Heart left ventricle (tissue), 16 donors: ENCODE results near the gene RYR3. TPM values are rescaled to one million over a fixed set of nuclear protein-coding genes. Genes with fewer than 3 reads are reported as not detected.

Experiments
- ATAC-seq, 4 donors: fragments of 200-7000 bp; cut with Tn5 transposase; one replicate each; pipeline ENCODE4 v1.9.1; 2020 to 2022; ENCODE audit warnings: moderate library complexity in 4 of 4, mild to moderate bottlenecking in 3 of 4, moderate number of reproducible peaks in 1 of 4
- DNase-seq, 5 donors: peaks; one replicate each; pipeline ENCODE4 v3.0.0-alpha.2; 2020
- H3K27ac ChIP-seq, 12 donors: fragments of 200-600 bp; sonication (generic) in 4 of 12; one replicate each; pipeline versions ENCODE4 v1.5.0 to v1.8.0; 2016 to 2022; ENCODE audit warnings: mild to moderate bottlenecking in 2 of 12
- H3K27me3 ChIP-seq, 9 donors: fragments of 200-600 bp; sonication (generic) in 2 of 9; one replicate each; pipeline versions ENCODE4 v1.5.1 to v1.8.0; 2016 to 2022; ENCODE audit warnings: mild to moderate bottlenecking in 3 of 9
- H3K36me3 ChIP-seq, 9 donors: fragments of 200-600 bp; sonication (generic) in 2 of 9; one replicate each; pipeline versions ENCODE4 v1.5.0 to v1.8.0; 2018 to 2022; ENCODE audit warnings: mild to moderate bottlenecking in 2 of 9
- H3K4me1 ChIP-seq, 12 donors: fragments of 200-600 bp; sonication (generic) in 4 of 12; one replicate each; pipeline versions ENCODE4 v1.5.0 to v1.8.0; 2016 to 2022; ENCODE audit warnings: mild to moderate bottlenecking in 3 of 12
- H3K4me3 ChIP-seq, 12 donors: fragments of 200-600 bp; sonication (generic) in 4 of 12; one replicate each; pipeline versions ENCODE4 v1.5.0 to v1.8.0; 2017 to 2022; ENCODE audit warnings: mild to moderate bottlenecking in 9 of 12, moderate library complexity in 4 of 12
- H3K9me3 ChIP-seq, 12 donors: fragments of 200-600 bp; sonication (generic) in 4 of 12; one replicate each; pipeline versions ENCODE4 v1.5.0 to v1.8.0; 2016 to 2022; ENCODE audit warnings: mild to moderate bottlenecking in 1 of 12
- CTCF ChIP-seq, 12 donors: fragments of 200-600 bp; sonication (generic) in 4 of 12; IDR thresholded peaks; one replicate each; pipeline versions ENCODE4 v1.5.0 to v1.8.0; 2018 to 2022; ENCODE audit warnings: antibody characterized with exemption in 12 of 12, mild to moderate bottlenecking in 5 of 12
- POLR2A ChIP-seq, 2 donors: fragments of 450-650 bp; IDR thresholded peaks; one replicate each; pipeline ENCODE4 v1.6.1; 2017; ENCODE audit warnings: antibody characterized with exemption in 2 of 2, mild to moderate bottlenecking in 2 of 2, moderate library complexity in 2 of 2
- WGBS, 4 donors: extraction: QIAGEN DNeasy Blood & Tissue Kit in 2 of 4; methylation state at CpG; one replicate each; pipeline versions ENCODE4 v1.1.5 to v1.1.7; 2013 to 2018; 5-methylcytosine and 5-hydroxymethylcytosine counted together
- intact Hi-C, 10 donors: fragments of 100-400 bp; cut with DNase I; formaldehyde crosslinking; loops; one replicate each; pipeline versions ENCODE4 v1.11.1 to v1.14.2; 2022
- polyA plus RNA-seq, 2 donors: library from polyadenylated mRNA; stranded (reverse); fragments of 200-250 nt; gene quantifications; one replicate each; pipeline ENCODE4 v1.2.3, GENCODE V29; 2013
- total RNA-seq, 9 donors: library from RNA; depleted of rRNA in 2 of 9; stranded (reverse); fragments of >200 nt in 2 of 9; fragmentation: NEBNext Ultra II Directional in 3 of 9; extraction: Animal tissue kit (Norgen Biotek cat#: 25700) in 3 of 9; gene quantifications; one replicate each; pipeline versions ENCODE4 v1.1.0 to v1.2.4, GENCODE V29; 2016 to 2023
- donor health status: ischemic (EF 13 %, LVEDD 7.1; RV severe dilation, severe dysfunction).
- donor health status: healthy with polysubstance abuse.
- donor health status: DM: no; HTN: yes; CAD: no.
- donor health status: DM: no; HTN: no; CAD: no.
- donor health status: ischemic (EF 25% LVEDD 6.9; RV normal size, moderate dysfunction).
- donor health status: ischemic (EF 25% LVEDD 5.7; RV mildly dilated, moderate dysfunction).
- donor health status: healthy.
- donor health status: DM: yes; HTN: yes; CAD: no.
- donor health status: ischemic (EF 35%, LVEDD 5.7; RV mildly dilated, moderate dysfunction).
- donor health status: nonischemic (EF 11% LVEDD 7.7; RV severe dilation, severe dysfunction).
- donor health status: DM: yes; HTN: yes; CAD: no.
- donor health status: PGD.
- donor health status: ischemic (EF 29% LVEDD 5.4; RV normal size, mild dysfunction).
- donor health status: nonischemic (EF 23%, LVEDD 6.1; RV moderate dilation, normal function).

The RYR3 gene
- total and polyA plus RNA-seq, 11 donors, result 0.01 to 0.35 (median 0.23) TPM; not detected in 2

GRCh38 chr15:33393546-33393945, 82.8 kb downstream of the RYR3 start:
- Histone ChIP-seq H3K36me3 (no peaks in the 10 kb centered on the region), H3K4me3 (no peak overlapping the region), H3K4me1 (no peaks in the 10 kb centered on the region), H3K27me3 (no peaks in the 10 kb centered on the region), H3K27ac (no peak overlapping the region), H3K9me3 (no peaks in the 10 kb centered on the region)
- intact Hi-C loops, result no loop called here
- ATAC-seq (no peak), DNase-seq (no peak)
- TF ChIP-seq CTCF (IDR thresholded peaks at IDR 0.05) (no peak), POLR2A (IDR thresholded peaks at IDR 0.05) (no peak)
- WGBS, 4 donors, result 67 to 82% (median 78%) methylated on average over 6 of the region's 6 CpGs

GRCh38 chr15:33395321-33395720, 84.6 kb downstream of the RYR3 start:
- DNase-seq, result no peak
- intact Hi-C loops, result no loop called here
- WGBS, 4 donors, result 55 to 64% (median 58%) methylated on average over 7 of the region's 7 CpGs

GRCh38 chr15:33395846-33396245, 85.1 kb downstream of the RYR3 start:
- ATAC-seq, result no peak
- no peak for DNase-seq
- no peak for TF ChIP-seq POLR2A (IDR thresholded peaks at IDR 0.05)
- TF ChIP-seq CTCF (IDR thresholded peaks at IDR 0.05), result no peak
- intact Hi-C loops, result no loop called here
- H3K4me3 ChIP-seq, result no peak overlapping the region
- no peaks in the 10 kb centered on the region for H3K36me3 ChIP-seq
- no peaks in the 10 kb centered on the region for H3K4me1 ChIP-seq
- no peak overlapping the region for H3K27ac ChIP-seq
- no peaks in the 10 kb centered on the region for H3K9me3 ChIP-seq
- H3K27me3 ChIP-seq, result no peaks in the 10 kb centered on the region
- 48 to 63% (median 54%) methylated on average over 7 of the region's 7 CpGs for WGBS, 4 donors

More at GRCh38 chr15:33395321-33395720, 84.6 kb downstream of the RYR3 start:
- no peaks in the 10 kb centered on the region for H3K27me3 ChIP-seq
- no peaks in the 10 kb centered on the region for H3K9me3 ChIP-seq
- no peaks in the 10 kb centered on the region for H3K4me1 ChIP-seq
- ATAC-seq, result no peak
- H3K36me3 ChIP-seq, result no peaks in the 10 kb centered on the region
- no peak overlapping the region for H3K4me3 ChIP-seq
- no peak overlapping the region for H3K27ac ChIP-seq
- TF ChIP-seq POLR2A (IDR thresholded peaks at IDR 0.05) (no peak), CTCF (IDR thresholded peaks at IDR 0.05) (no peak)

GRCh38 chr15:33396475-33396874, 85.7 kb downstream of the RYR3 start:
- intact Hi-C loops, result no loop called here
- no peaks in the 10 kb centered on the region for H3K4me1 ChIP-seq
- H3K36me3 ChIP-seq, result no peaks in the 10 kb centered on the region
- 48 to 52% (median 51%) methylated on average over 2 of the region's 2 CpGs for WGBS, 4 donors
- no peaks in the 10 kb centered on the region for H3K27me3 ChIP-seq
- no peaks in the 10 kb centered on the region for H3K9me3 ChIP-seq
- no peak for DNase-seq
- no peak for ATAC-seq
- no peak overlapping the region for H3K27ac ChIP-seq
- no peak overlapping the region for H3K4me3 ChIP-seq
- no peak for TF ChIP-seq POLR2A (IDR thresholded peaks at IDR 0.05)

GRCh38 chr15:33398555-33398954, 87.8 kb downstream of the RYR3 start:
- Histone ChIP-seq H3K4me1 (no peaks in the 10 kb centered on the region), H3K27me3 (no peaks in the 10 kb centered on the region), H3K9me3 (no peaks in the 10 kb centered on the region), H3K36me3 (no peaks in the 10 kb centered on the region), H3K4me3 (no peak overlapping the region), H3K27ac (no peak overlapping the region)
- DNase-seq (no peak), ATAC-seq (no peak)
- intact Hi-C loops, result no loop called here
- WGBS, 4 donors, result 65 to 87% (median 83%) methylated on average over 8 to 10 of the region's 10 CpGs
- TF ChIP-seq POLR2A (IDR thresholded peaks at IDR 0.05) (no peak), CTCF (IDR thresholded peaks at IDR 0.05) (no peak)
